H1 (cell line): Measurements from ENCODE around the gene ANKRD36. TPM values are rescaled to one million over a fixed set of nuclear protein-coding genes. Genes with fewer than 3 reads are reported as not detected.
"Not testable (repeated sequence)": the region's sequence is repeated elsewhere in the genome, so short reads cannot be mapped to it uniquely, and the experiment has no call there.

Experiments
- CTCF ChIA-PET: fragments of 300-600 bp; sonication (Branson Sonifier 250); formaldehyde crosslinking; loops from one replicate; lab custom pipeline; 2021; ENCODE audit not compliant: partially characterized antibody; lab: Charles Lee
- POLR2A ChIA-PET: fragments of 300-600 bp; sonication (Branson Sonifier 250); formaldehyde crosslinking; loops from one replicate; lab custom pipeline; 2021; ENCODE audit warnings: inconsistent platforms; ENCODE audit not compliant: partially characterized antibody; lab: Charles Lee
- DNase-seq, 2 experiments: peaks; one replicate each; pipeline versions ENCODE4 v3.0.0 to v3.0.0-alpha.2; 2010 to 2022; ENCODE audit warnings: low spot score in 2 of 2, low read depth in 1 of 2, mixed read lengths in 1 of 2
- FAIRE-seq: peaks from 2 replicates; lab custom pipeline; 2011; peaks lifted over from hg19 to GRCh38; lab: Jason Lieb, UNC
- H2AFZ ChIP-seq: 2 replicates; pipeline ENCODE4 v1.8.1; 2012; ENCODE audit warnings: low read length, inconsistent platforms
- H2AK5ac ChIP-seq: 2 replicates; pipeline ENCODE4 v1.6.1; 2013; ENCODE audit warnings: low read depth, low read length
- H2BK120ac ChIP-seq: replicated peaks from 2 replicates; pipeline ENCODE3; 2013; ENCODE audit warnings: low read depth, low read length, inconsistent platforms
- H2BK12ac ChIP-seq: 2 replicates; pipeline ENCODE4 v1.6.1; 2013; ENCODE audit warnings: low read depth, low read length
- H2BK15ac ChIP-seq: 2 replicates; pipeline ENCODE4 v1.6.1; 2013; ENCODE audit warnings: low read length
- H2BK20ac ChIP-seq: 2 replicates; pipeline ENCODE4 v1.6.1; 2013; ENCODE audit warnings: low read length
- H2BK5ac ChIP-seq: 2 replicates; pipeline ENCODE4 v1.6.1; 2013; ENCODE audit warnings: low read depth, low read length
- H3K14ac ChIP-seq: 2 replicates; pipeline ENCODE4 v1.6.1; 2013; ENCODE audit warnings: inconsistent platforms; ENCODE audit not compliant: insufficient read length
- H3K18ac ChIP-seq: 2 replicates; pipeline ENCODE4 v1.6.1; 2013; ENCODE audit warnings: low read length; ENCODE audit errors: extremely low read depth
- H3K23ac ChIP-seq: 2 replicates; pipeline ENCODE4 v1.6.1; 2013; ENCODE audit warnings: inconsistent platforms; ENCODE audit not compliant: insufficient read length
- H3K23me2 ChIP-seq: 2 replicates; pipeline ENCODE4 v1.6.1; 2013; ENCODE audit warnings: low read depth, low read length
- H3K27ac ChIP-seq: 2 replicates; pipeline ENCODE4 v1.6.1; 2011; ENCODE audit warnings: low read depth, low read length, inconsistent platforms
- H3K27me3 ChIP-seq, 4 experiments: replicated peaks in 1 of 4; 1 replicate in 1 of 4; 2 replicates in 3 of 4; pipeline versions ENCODE4 v1.6.1 to v1.8.1; 2011 to 2013; ENCODE audit warnings: low read length in 3 of 4, mild to moderate bottlenecking in 3 of 4, inconsistent platforms in 2 of 4, mixed read lengths in 2 of 4, moderate library complexity in 1 of 4; ENCODE audit not compliant: control insufficient read depth in 3 of 4, insufficient read depth in 3 of 4; ENCODE audit errors: extremely low read depth in 1 of 4
- H3K36me3 ChIP-seq, 4 experiments: 2 replicates each; pipeline versions ENCODE4 v1.6.1 to v1.8.1; 2011 to 2013; ENCODE audit warnings: mild to moderate bottlenecking in 4 of 4, low read length in 3 of 4, moderate library complexity in 2 of 4, control low read depth in 1 of 4, inconsistent platforms in 1 of 4; ENCODE audit not compliant: insufficient read depth in 4 of 4, control insufficient read depth in 2 of 4
- H3K4ac ChIP-seq: replicated peaks from 2 replicates; pipeline ENCODE3; 2013; ENCODE audit warnings: low read length, low read depth, mixed read lengths, inconsistent platforms; ENCODE audit not compliant: insufficient read length
- H3K4me1 ChIP-seq, 4 experiments: replicated peaks in 1 of 4; 1 replicate in 1 of 4; 2 replicates in 3 of 4; pipeline versions ENCODE4 v1.6.1 to v1.8.1; 2011 to 2013; ENCODE audit warnings: low read length in 3 of 4, inconsistent platforms in 2 of 4, mixed read lengths in 1 of 4; ENCODE audit not compliant: insufficient read depth in 4 of 4, control insufficient read depth in 3 of 4
- H3K4me2 ChIP-seq, 2 experiments: 2 replicates each; pipeline versions ENCODE4 v1.6.1 to v1.8.1; 2011 to 2013; ENCODE audit warnings: low read depth in 2 of 2, low read length in 2 of 2, control low read depth in 1 of 2, inconsistent platforms in 1 of 2, mild to moderate bottlenecking in 1 of 2; ENCODE audit not compliant: insufficient read depth in 1 of 2
- H3K4me3 ChIP-seq, 4 experiments: fragments of 200-600, 300-600 bp in 1 of 4; sonication (generic), shearing (Covaris generic), sonication (Bioruptor Twin) in 1 of 4; 2 replicates each; pipeline versions ENCODE4 v1.5.1 to v1.8.1; 2011 to 2016; ENCODE audit warnings: low read length in 4 of 4, low read depth in 3 of 4, control low read depth in 2 of 4, inconsistent platforms in 2 of 4, mild to moderate bottlenecking in 2 of 4, mixed read lengths in 1 of 4, moderate library complexity in 1 of 4; ENCODE audit not compliant: insufficient read depth in 2 of 4; ENCODE audit errors: extremely low read depth in 1 of 4
- H3K56ac ChIP-seq: replicated peaks from 2 replicates; pipeline ENCODE3; 2013; ENCODE audit warnings: low read depth, mild to moderate bottlenecking, mixed read lengths, low read length, inconsistent platforms; ENCODE audit not compliant: insufficient read length
- H3K79me1 ChIP-seq: 2 replicates; pipeline ENCODE4 v1.6.1; 2013; ENCODE audit warnings: low read depth, low read length, control low read depth
- H3K79me2 ChIP-seq, 2 experiments: 2 replicates each; pipeline versions ENCODE4 v1.6.1 to v1.8.1; 2012 to 2013; ENCODE audit warnings: low read length in 2 of 2, mild to moderate bottlenecking in 2 of 2, inconsistent platforms in 1 of 2; ENCODE audit not compliant: insufficient read depth in 2 of 2, control insufficient read depth in 1 of 2
- H3K9ac ChIP-seq, 4 experiments: replicated peaks in 1 of 4; 1 replicate in 1 of 4; 2 replicates in 3 of 4; pipeline versions ENCODE4 v1.6.1 to v1.8.1; 2011 to 2013; ENCODE audit warnings: low read depth in 3 of 4, low read length in 3 of 4, control low read depth in 2 of 4, mild to moderate bottlenecking in 2 of 4, moderate library complexity in 2 of 4, inconsistent platforms in 1 of 4; ENCODE audit errors: extremely low read depth in 1 of 4
- H3K9me3 ChIP-seq, 2 experiments: 2 replicates each; pipeline versions ENCODE4 v1.6.1 to v1.8.1; 2012 to 2013; ENCODE audit warnings: mild to moderate bottlenecking in 2 of 2, moderate library complexity in 2 of 2, control low read depth in 1 of 2, inconsistent platforms in 1 of 2, low read depth in 1 of 2, low read length in 1 of 2, mixed read lengths in 1 of 2; ENCODE audit not compliant: insufficient read depth in 2 of 2
- H4K20me1 ChIP-seq, 2 experiments: replicated peaks in 1 of 2; 2 replicates each; pipeline versions ENCODE3 to v1.8.1; 2011 to 2013; ENCODE audit warnings: inconsistent platforms in 2 of 2, low read length in 2 of 2, mild to moderate bottlenecking in 1 of 2; ENCODE audit not compliant: insufficient read depth in 2 of 2, control insufficient read depth in 1 of 2
- H4K5ac ChIP-seq: 2 replicates; pipeline ENCODE4 v1.6.1; 2013; ENCODE audit warnings: low read length, low read depth, mixed read lengths, inconsistent platforms; ENCODE audit not compliant: insufficient read length
- H4K8ac ChIP-seq: 2 replicates; pipeline ENCODE4 v1.8.0; 2013; ENCODE audit warnings: mild to moderate bottlenecking, moderate library complexity, low read length, inconsistent platforms; ENCODE audit not compliant: insufficient read depth; ENCODE audit errors: extremely low read depth
- H4K91ac ChIP-seq: replicated peaks from 2 replicates; pipeline ENCODE3; 2013; ENCODE audit warnings: low read length, mixed read lengths, inconsistent platforms; ENCODE audit not compliant: insufficient read length
- WGBS, 2 experiments: shearing (Covaris generic) in 1 of 2; methylation state at CpG; one replicate each; pipeline versions ENCODE4 v1.1.6 to v1.1.7; 2013 to 2015; ENCODE audit warnings: low lambda C conversion rate in 2 of 2, mixed read lengths in 2 of 2, inconsistent platforms in 1 of 2, low coverage in 1 of 2, missing lambda C conversion rate in 1 of 2; ENCODE audit not compliant: insufficient replicate concordance in 2 of 2, insufficient coverage in 1 of 2, insufficient read length in 1 of 2; ENCODE audit errors: extremely low coverage in 1 of 2, missing lambda C conversion rate in 1 of 2; 5-methylcytosine and 5-hydroxymethylcytosine counted together
- polyA plus RNA-seq, 7 experiments: library from polyadenylated mRNA; depleted of rRNA in 3 of 7; stranded (reverse) in 5 of 7; unstranded in 2 of 7; fragments of >200 nt in 5 of 7; fragments of 200-250 nt in 2 of 7; gene quantifications; 1 replicate in 5 of 7; 2 replicates in 1 of 7; 4 replicates in 1 of 7; pipeline versions ENCODE4 v1.2.1 to v1.2.3, GENCODE V29; 2011 to 2013; ENCODE audit warnings: missing spikeins in 2 of 7, mixed read lengths in 2 of 7
- total RNA-seq: library from RNA; stranded (reverse); fragmentation: NEBNext Ultra II Directional; extraction: Animal tissue kit (Norgen Biotek cat#: 25700); gene quantifications from 2 replicates; pipeline ENCODE4 v1.2.1, GENCODE V29; 2021

ANKRD36 gene
- total and polyA plus RNA-seq, 2 of the 8 experiments (the other 6 are each of a cell fraction or from before 2014, with no cell fraction given) = 2.7 to 12.3 TPM

DNA sequence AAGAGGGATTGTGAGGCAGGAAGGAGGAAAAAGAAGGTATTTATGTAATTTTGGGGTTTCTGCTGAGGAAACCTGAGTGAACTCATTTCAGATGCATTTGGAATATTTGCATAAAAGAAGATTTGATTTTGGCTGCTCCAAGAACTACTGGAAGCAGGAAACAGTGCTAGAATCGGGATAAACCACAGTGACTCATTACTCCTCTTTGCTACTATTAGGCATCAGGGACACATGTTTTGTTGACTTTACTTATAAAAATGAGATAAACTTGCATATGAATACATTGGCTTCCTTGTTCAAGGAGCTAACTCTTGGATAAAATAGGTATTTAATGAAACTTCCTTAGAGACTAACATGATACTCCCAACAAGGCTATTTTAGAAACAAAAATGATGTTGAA is 67.4 kb downstream of the ANKRD36 start:
- H4K20me1 ChIP-seq, H3K9me3 ChIP-seq, H2BK20ac ChIP-seq, H2AK5ac ChIP-seq, H3K18ac ChIP-seq, H3K36me3 ChIP-seq, H4K91ac ChIP-seq, DNase-seq, H3K9ac ChIP-seq, H2AFZ ChIP-seq, H2BK15ac ChIP-seq, H3K4me3 ChIP-seq, H4K8ac ChIP-seq, H2BK5ac ChIP-seq, H3K56ac ChIP-seq, H3K4me1 ChIP-seq, H3K27ac ChIP-seq, H3K23ac ChIP-seq, H3K4me2 ChIP-seq, H3K23me2 ChIP-seq, H4K5ac ChIP-seq, H3K4ac ChIP-seq, POLR2A ChIA-PET, H3K79me2 ChIP-seq, FAIRE-seq, CTCF ChIA-PET, H2BK12ac ChIP-seq, H3K79me1 ChIP-seq, H2BK120ac ChIP-seq, H3K14ac ChIP-seq, H3K27me3 ChIP-seq: not testable (repeated sequence)
- WGBS, 2 experiments = 91% methylated on average over 1 of the region's 1 CpG; no CpG with 5 or more reads in 1 of the 2 experiments

DNA sequence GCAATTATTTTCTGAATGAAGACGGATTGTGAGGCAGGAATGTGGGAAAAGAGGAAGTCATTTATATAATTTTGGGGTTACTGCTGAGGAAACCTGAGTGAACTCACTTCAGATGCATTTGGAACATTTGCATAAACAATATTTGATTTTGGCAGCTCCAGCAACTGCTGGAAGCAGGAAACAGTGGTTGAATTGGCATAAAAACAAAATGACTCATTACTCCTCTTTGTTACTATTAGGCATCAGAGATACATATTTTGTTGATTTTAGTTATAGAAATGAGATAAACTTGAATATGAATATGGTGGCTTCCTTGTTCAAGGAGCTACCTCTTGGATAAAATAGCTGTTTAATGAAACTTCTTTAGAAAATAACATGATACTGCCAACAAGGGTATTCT is 82.4 kb downstream of the ANKRD36 start:
- H3K4ac ChIP-seq, H3K4me2 ChIP-seq, H2BK120ac ChIP-seq, H2AFZ ChIP-seq, H3K23ac ChIP-seq, H2BK20ac ChIP-seq, H3K23me2 ChIP-seq, H3K9ac ChIP-seq, H3K56ac ChIP-seq, H3K9me3 ChIP-seq, FAIRE-seq, H3K27me3 ChIP-seq, H4K8ac ChIP-seq, H4K91ac ChIP-seq, H3K14ac ChIP-seq, H2BK5ac ChIP-seq, H2BK15ac ChIP-seq, H2AK5ac ChIP-seq, DNase-seq, H3K4me3 ChIP-seq, H4K20me1 ChIP-seq, H3K79me2 ChIP-seq, H3K18ac ChIP-seq, H2BK12ac ChIP-seq, H4K5ac ChIP-seq, H3K27ac ChIP-seq, POLR2A ChIA-PET, CTCF ChIA-PET, H3K79me1 ChIP-seq, H3K4me1 ChIP-seq: not testable (repeated sequence)
- peaks cover 0 to 19% (median 5%) of the 10 kb centered on the region in 4 experiments; a peak in 6 of 8 replicates for H3K36me3 ChIP-seq
- WGBS, 2 experiments = 100% methylated on average over 1 of the region's 1 CpG; no CpG with 5 or more reads in 1 of the 2 experiments
